IMR-90 (cell line): Measurements from ENCODE around the gene CCDC59. TPM values are rescaled to one million over a fixed set of nuclear protein-coding genes. Genes with fewer than 3 reads are reported as not detected.
A peak's percentile ranks its signal among the peaks of the same experiment; 100 is the strongest.

Source experiments
- ATAC-seq: fragments of 200-7000 bp; cut with Tn5 transposase; 2 replicates; pipeline ENCODE4 v1.9.1; 2020; ENCODE audit warnings: low read depth, mild to moderate bottlenecking, moderate library complexity
- BruUV-seq: library from RNA; stranded (reverse); fragments of 400-500 nt; replicated peaks from 2 replicates; lab custom pipeline; 2021; lab: Mats Ljungman, UMichigan
- CTCF ChIA-PET: fragments of 300-600 bp; formaldehyde crosslinking; extraction: SDS; loops from one replicate; lab custom pipeline; 2021; ENCODE audit warnings: antibody characterized with exemption; lab: Yijun Ruan, JAX
- POLR2A ChIA-PET: fragments of 300-600 bp; sonication (Branson Sonifier 250); formaldehyde crosslinking; loops from one replicate; lab custom pipeline; 2022; ENCODE audit warnings: antibody characterized with exemption; ENCODE audit not compliant: unreplicated experiment; lab: Charles Lee
- DNase-seq: peaks from one replicate; pipeline ENCODE4 v3.0.0; 2013
- H2AFZ ChIP-seq: replicated peaks from 2 replicates; pipeline ENCODE3; 2013; ENCODE audit warnings: low read length, mild to moderate bottlenecking; ENCODE audit not compliant: poor library complexity
- H2AK5ac ChIP-seq: 2 replicates; pipeline ENCODE4 v1.6.1; 2013; ENCODE audit warnings: low read depth, low read length, inconsistent platforms
- H2AK9ac ChIP-seq: replicated peaks from 2 replicates; pipeline ENCODE3; 2013; ENCODE audit warnings: mild to moderate bottlenecking, low read depth, low read length, moderate library complexity; ENCODE audit not compliant: poor library complexity
- H2BK120ac ChIP-seq: 2 replicates; pipeline ENCODE4 v1.6.1; 2013; ENCODE audit warnings: low read depth, low read length, inconsistent platforms
- H2BK15ac ChIP-seq: 3 replicates; pipeline ENCODE4 v1.6.1; 2013; ENCODE audit warnings: low read depth, low read length, inconsistent platforms
- H2BK20ac ChIP-seq: 2 replicates; pipeline ENCODE4 v1.6.1; 2013; ENCODE audit warnings: low read depth, mild to moderate bottlenecking, inconsistent platforms, low read length, moderate library complexity
- H2BK5ac ChIP-seq: 2 replicates; pipeline ENCODE4 v1.6.1; 2013; ENCODE audit warnings: mild to moderate bottlenecking, low read depth, low read length, inconsistent platforms; ENCODE audit not compliant: poor library complexity, severe bottlenecking
- H3K14ac ChIP-seq: replicated peaks from 2 replicates; pipeline ENCODE4 v1.6.1; 2013; ENCODE audit warnings: low read depth, low read length, inconsistent platforms
- H3K18ac ChIP-seq: 2 replicates; pipeline ENCODE4 v1.6.1; 2013; ENCODE audit warnings: low read depth, low read length, control low read depth
- H3K23ac ChIP-seq: 2 replicates; pipeline ENCODE4 v1.6.1; 2013; ENCODE audit warnings: low read depth, low read length, inconsistent platforms
- H3K27ac ChIP-seq: 2 replicates; pipeline ENCODE4 v1.5.1; 2013; ENCODE audit warnings: mild to moderate bottlenecking, control low read depth, low read length; ENCODE audit not compliant: insufficient read depth
- H3K27me3 ChIP-seq: 2 replicates; pipeline ENCODE4 v1.6.1; 2013; ENCODE audit warnings: low read length; ENCODE audit not compliant: control insufficient read depth, insufficient read depth
- H3K36me3 ChIP-seq: 2 replicates; pipeline ENCODE4 v1.6.1; 2013; ENCODE audit warnings: low read length, mixed read lengths; ENCODE audit not compliant: control insufficient read depth, insufficient read depth
- H3K4ac ChIP-seq: 2 replicates; pipeline ENCODE4 v1.6.1; 2013; ENCODE audit warnings: low read depth, low read length, inconsistent platforms
- H3K4me1 ChIP-seq: 2 replicates; pipeline ENCODE4 v1.6.1; 2013; ENCODE audit warnings: low read length, mixed read lengths; ENCODE audit not compliant: control insufficient read depth, insufficient read depth
- H3K4me2 ChIP-seq: 2 replicates; pipeline ENCODE4 v1.6.1; 2013; ENCODE audit warnings: low read depth, mild to moderate bottlenecking, control low read depth, low read length, moderate library complexity
- H3K4me3 ChIP-seq: 2 replicates; pipeline ENCODE4 v1.5.1; 2013; ENCODE audit warnings: low read depth, mild to moderate bottlenecking, control low read depth, low read length, moderate library complexity; ENCODE audit not compliant: insufficient read depth
- H3K56ac ChIP-seq: 2 replicates; pipeline ENCODE4 v1.6.1; 2013; ENCODE audit warnings: low read length, inconsistent platforms; ENCODE audit not compliant: insufficient read depth; ENCODE audit errors: extremely low read depth
- H3K79me1 ChIP-seq, 2 experiments: 2 replicates each; pipeline ENCODE4 v1.6.1; 2013; ENCODE audit warnings: low read length in 2 of 2, inconsistent platforms in 1 of 2, low read depth in 1 of 2
- H3K9ac ChIP-seq: 2 replicates; pipeline ENCODE4 v1.6.1; 2013; ENCODE audit warnings: low read depth, low read length, control low read depth
- H3K9me1 ChIP-seq: 2 replicates; pipeline ENCODE4 v1.6.1; 2013; ENCODE audit warnings: low read length, inconsistent platforms; ENCODE audit not compliant: insufficient read depth
- H3K9me3 ChIP-seq: 2 replicates; pipeline ENCODE4 v1.6.1; 2013; ENCODE audit warnings: low read length; ENCODE audit not compliant: control insufficient read depth, insufficient read depth
- H4K20me1 ChIP-seq: 2 replicates; pipeline ENCODE4 v1.6.1; 2013; ENCODE audit warnings: low read length, inconsistent platforms; ENCODE audit not compliant: insufficient read depth
- H4K5ac ChIP-seq: 2 replicates; pipeline ENCODE4 v1.6.1; 2013; ENCODE audit warnings: mild to moderate bottlenecking, low read depth, low read length, control low read depth
- H4K8ac ChIP-seq, 2 experiments: 2 replicates each; pipeline ENCODE4 v1.6.1; 2013; ENCODE audit warnings: low read depth in 2 of 2, low read length in 2 of 2, control low read depth in 1 of 2, inconsistent platforms in 1 of 2
- H4K91ac ChIP-seq: 2 replicates; pipeline ENCODE4 v1.6.1; 2013; ENCODE audit warnings: low read depth, low read length, inconsistent platforms; ENCODE audit not compliant: insufficient read depth
- CEBPB ChIP-seq: IDR thresholded peaks from 2 replicates; pipeline ENCODE4 v1.6.1; 2012; ENCODE audit warnings: low read depth, low read length, improper control_type of control experiment
- MXI1 ChIP-seq: IDR thresholded peaks from 2 replicates; pipeline ENCODE4 v1.6.1; 2012; ENCODE audit warnings: low read depth, mild to moderate bottlenecking, low read length, moderate library complexity, borderline replicate concordance
- RAD21 ChIP-seq: IDR thresholded peaks from 2 replicates; pipeline ENCODE4 v1.6.1; 2012; ENCODE audit warnings: low read length, improper control_type of control experiment
- WGBS, 2 experiments: methylation state at CpG; one replicate each; pipeline versions ENCODE4 v1.1.5 to v1.1.7; 2013; ENCODE audit warnings: missing lambda C conversion rate in 2 of 2; ENCODE audit not compliant: insufficient read length in 1 of 2; ENCODE audit errors: extremely low coverage in 2 of 2; 5-methylcytosine and 5-hydroxymethylcytosine counted together
- dilution Hi-C: fragments of 300-500 bp; cut with HindIII; formaldehyde crosslinking; loops from one replicate; pipeline ENCODE4 v1.14.3; 2018; ENCODE audit warnings: low sequenced_read_pairs; ENCODE audit not compliant: unreplicated experiment
- in situ Hi-C: fragments of 300-500 bp; cut with MboI; formaldehyde crosslinking; loops from 3 replicates; pipeline ENCODE4 v1.14.3; 2019; ENCODE audit warnings: low sequenced_read_pairs, inconsistent platforms, mixed read lengths
- intact Hi-C: fragments of 100-400 bp; cut with micrococcal nuclease; formaldehyde crosslinking; loops from 2 replicates; pipeline ENCODE4 v1.10.0; 2022
- polyA plus RNA-seq, 3 experiments: library from polyadenylated mRNA; depleted of rRNA; stranded (reverse); fragments of >200 nt; gene quantifications; 2 replicates each; pipeline ENCODE4 v1.2.3, GENCODE V29; 2012; ENCODE audit warnings: low replicate concordance in 1 of 3
- total RNA-seq: library from RNA; depleted of rRNA; stranded (reverse); fragments of >200 nt; gene quantifications from 2 replicates; pipeline ENCODE4 v1.2.3, GENCODE V29; 2012

The CCDC59 gene
- total and polyA plus RNA-seq, 2 of the 4 experiments (the other 2 are of a cell fraction): 8.4 to 14.8 TPM

DNA sequence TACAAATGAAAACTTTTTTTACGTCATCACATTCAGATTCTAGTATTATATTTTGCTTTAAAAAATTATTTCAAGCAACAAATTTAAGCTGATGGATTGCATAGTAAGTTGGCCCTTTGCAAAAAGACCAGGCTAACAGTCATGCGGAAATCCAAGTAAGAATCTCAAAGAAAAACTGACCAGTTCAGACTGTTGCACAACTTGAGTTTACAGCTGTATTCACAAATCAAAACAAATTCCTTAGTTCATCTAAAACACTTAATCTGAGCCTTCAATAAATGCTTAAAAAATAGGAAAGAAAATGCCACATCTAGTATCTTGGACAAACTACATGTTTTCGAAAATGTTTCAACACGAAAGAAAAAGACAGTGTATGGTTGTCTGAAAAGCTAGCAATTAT, 847 bp downstream of the CCDC59 start:
- no peak overlapping the region for H3K18ac ChIP-seq
- H2AFZ ChIP-seq: no peak overlapping the region
- peaks cover 3% of the 10 kb centered on the region for H3K36me3 ChIP-seq
- ChIA-PET POLR2A (no interaction called here), CTCF (interaction anchor here (1.0 to 1.3 kb wide), 3 partner anchors 8 to 329 kb away, joined by 3 to 4 read pairs (median 4); no protein-coding TSS in a partner anchor)
- ATAC-seq: no peak
- no peak overlapping the region for H2BK5ac ChIP-seq
- peak overlapping the region; percentile 66; the same call in 1 of the 2 replicates for H3K56ac ChIP-seq
- peak overlapping the region; percentile 91 for H3K4me2 ChIP-seq
- peak overlapping the region; percentile 89 for H3K9ac ChIP-seq
- no peaks in the 10 kb centered on the region for H4K20me1 ChIP-seq
- no CpG with 5 or more reads among the region's 4 CpGs for WGBS, 2 experiments
- no peaks in the 10 kb centered on the region for H3K9me3 ChIP-seq
- no peak for DNase-seq
- no peak overlapping the region for H2AK9ac ChIP-seq
- no peak overlapping the region for H3K23ac ChIP-seq
- no peaks in the 10 kb centered on the region for H3K27me3 ChIP-seq
- peak overlapping the region; percentile 71 for H3K4me3 ChIP-seq
- intact Hi-C loops: no loop called here
- peaks cover 3 to 9% of the 10 kb centered on the region in 2 experiments for H3K79me1 ChIP-seq
- peak overlapping the region; percentile 87; the same call in 1 of the 2 replicates for H4K5ac ChIP-seq
- no peak overlapping the region for H4K91ac ChIP-seq
- TF ChIP-seq RAD21 (no peak), MXI1 (no peak), CEBPB (peak; percentile 71)
- H2BK120ac ChIP-seq: no peak overlapping the region
- no TSS peak for BruUV-seq
- peak overlapping the region; percentile 76; the same call in 1 of the 2 replicates for H3K27ac ChIP-seq
- no peaks in the 10 kb centered on the region for H3K9me1 ChIP-seq
- H4K8ac ChIP-seq: peak overlapping the region; percentile 74 to 98; a peak in 3 of 4 replicates
- no peaks in the 10 kb centered on the region for H3K4me1 ChIP-seq
- no peak overlapping the region for H2AK5ac ChIP-seq
- H3K14ac ChIP-seq: no peak overlapping the region
- no peak overlapping the region for H2BK15ac ChIP-seq
- no peak overlapping the region for H2BK20ac ChIP-seq
- in situ Hi-C loops: no loop called here
- dilution Hi-C loops: no loop called here
- no peak overlapping the region for H3K4ac ChIP-seq
